ENCODE results near the gene PI4K2A.

DNA sequence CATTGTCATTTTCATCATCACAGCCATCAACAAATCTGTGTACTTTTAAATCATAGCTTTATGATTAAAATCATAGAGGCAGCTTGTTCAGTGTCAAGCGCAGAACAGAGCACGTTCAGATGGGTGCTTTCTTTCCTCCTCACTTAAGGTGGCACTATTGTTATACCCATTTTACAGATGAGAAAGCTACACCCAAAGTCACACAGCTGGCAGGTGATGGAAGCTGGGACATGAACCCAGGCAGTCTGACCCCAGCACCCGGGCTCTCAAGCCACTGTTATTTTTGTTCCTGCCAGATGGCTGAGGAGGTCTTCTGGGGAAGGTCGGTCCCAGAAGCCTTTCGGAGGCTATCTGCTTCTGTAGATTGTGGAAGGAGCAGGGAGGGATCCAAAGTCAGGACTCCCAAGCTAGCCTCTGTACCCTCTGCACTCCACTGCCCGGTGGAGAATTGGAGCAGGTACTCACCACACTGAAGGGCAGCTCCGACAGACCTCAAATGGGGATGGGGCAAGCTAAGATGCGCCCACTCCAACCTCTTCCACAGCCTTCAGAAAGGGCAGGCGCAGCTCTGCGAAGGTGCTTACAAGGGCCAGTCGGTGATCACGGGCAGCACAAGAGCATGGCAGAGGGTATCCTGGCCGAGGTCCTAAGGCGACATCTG is 46.0 kb downstream of the PI4K2A start:
- TF ChIP-seq, protein P1, sequence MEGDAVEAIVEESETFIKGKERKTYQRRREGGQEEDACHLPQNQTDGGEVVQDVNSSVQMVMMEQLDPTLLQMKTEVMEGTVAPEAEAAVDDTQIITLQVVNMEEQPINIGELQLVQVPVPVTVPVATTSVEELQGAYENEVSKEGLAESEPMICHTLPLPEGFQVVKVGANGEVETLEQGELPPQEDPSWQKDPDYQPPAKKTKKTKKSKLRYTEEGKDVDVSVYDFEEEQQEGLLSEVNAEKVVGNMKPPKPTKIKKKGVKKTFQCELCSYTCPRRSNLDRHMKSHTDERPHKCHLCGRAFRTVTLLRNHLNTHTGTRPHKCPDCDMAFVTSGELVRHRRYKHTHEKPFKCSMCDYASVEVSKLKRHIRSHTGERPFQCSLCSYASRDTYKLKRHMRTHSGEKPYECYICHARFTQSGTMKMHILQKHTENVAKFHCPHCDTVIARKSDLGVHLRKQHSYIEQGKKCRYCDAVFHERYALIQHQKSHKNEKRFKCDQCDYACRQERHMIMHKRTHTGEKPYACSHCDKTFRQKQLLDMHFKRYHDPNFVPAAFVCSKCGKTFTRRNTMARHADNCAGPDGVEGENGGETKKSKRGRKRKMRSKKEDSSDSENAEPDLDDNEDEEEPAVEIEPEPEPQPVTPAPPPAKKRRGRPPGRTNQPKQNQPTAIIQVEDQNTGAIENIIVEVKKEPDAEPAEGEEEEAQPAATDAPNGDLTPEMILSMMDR (IDR thresholded peaks at IDR 0.05): no peak
- TF ChIP-seq EZH2 (IDR thresholded peaks at IDR 0.05): no peak

Measured in neural progenitor cell (in vitro differentiated cells).